GM15510 (cell line): ENCODE results near the gene PCNX2.

Experiments
- POLR2A ChIP-seq: IDR thresholded peaks from 3 replicates; pipeline ENCODE4 v1.6.1; 2011; ENCODE audit warnings: borderline replicate concordance; ENCODE audit not compliant: insufficient read length; ENCODE audit errors: extremely low read depth

PCNX2 gene

DNA sequence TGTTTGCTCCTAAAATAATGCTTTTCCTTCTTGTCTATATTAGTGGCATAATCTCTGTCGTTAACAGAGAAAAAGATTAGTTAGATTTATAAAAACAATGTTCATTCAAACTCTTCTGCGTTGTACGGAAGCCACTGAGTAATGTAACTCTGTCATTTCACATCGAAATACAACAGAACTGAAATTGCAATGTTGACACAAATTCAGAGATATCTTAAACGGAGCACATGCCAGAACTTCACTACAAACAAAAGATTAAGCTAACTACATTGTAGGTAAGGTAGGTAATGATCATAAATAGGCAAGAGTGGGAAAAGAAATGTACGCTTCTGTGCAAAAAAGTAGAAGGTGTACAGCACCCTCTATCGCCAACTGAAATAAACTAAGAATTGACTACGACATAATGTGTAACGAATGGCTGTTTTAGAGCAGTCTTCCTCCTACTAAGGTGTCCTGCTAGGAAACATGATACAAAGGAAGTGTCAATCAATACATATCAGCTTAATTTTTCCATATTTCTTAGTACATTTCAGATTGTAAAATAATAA is 56.6 kb downstream of the PCNX2 start:
- TF ChIP-seq POLR2A = no peak

- TF ChIP-seq POLR2A = no peak
Observed at GRCh38 chr1:233237647-233238046, 57.9 kb downstream of the PCNX2 start.

- TF ChIP-seq POLR2A = no peak
Observed at GRCh38 chr1:233233508-233234040, 62.0 kb downstream of the PCNX2 start.

- no peak for TF ChIP-seq POLR2A
Observed at GRCh38 chr1:233230011-233230410, 65.5 kb downstream of the PCNX2 start.

DNA sequence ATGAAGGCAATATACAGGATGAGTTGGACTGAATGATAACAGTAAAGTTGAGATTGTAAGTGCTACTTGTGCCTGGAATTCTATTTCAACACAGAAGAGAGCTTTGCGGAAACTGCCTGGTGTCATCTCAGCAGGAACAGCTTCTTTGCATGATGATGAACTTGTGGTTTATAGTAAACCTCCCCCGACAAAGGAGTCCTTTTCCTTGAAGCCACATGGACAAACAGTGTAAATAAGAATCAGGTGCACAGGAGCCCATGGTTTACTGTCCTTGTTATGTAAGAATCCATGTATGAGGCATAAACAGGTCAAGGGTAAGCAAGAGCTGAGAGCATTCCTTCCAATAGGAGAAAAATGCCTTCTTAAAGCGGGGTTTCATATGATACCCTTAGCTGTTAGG is 66.2 kb downstream of the PCNX2 start:
- no peak for TF ChIP-seq POLR2A

DNA sequence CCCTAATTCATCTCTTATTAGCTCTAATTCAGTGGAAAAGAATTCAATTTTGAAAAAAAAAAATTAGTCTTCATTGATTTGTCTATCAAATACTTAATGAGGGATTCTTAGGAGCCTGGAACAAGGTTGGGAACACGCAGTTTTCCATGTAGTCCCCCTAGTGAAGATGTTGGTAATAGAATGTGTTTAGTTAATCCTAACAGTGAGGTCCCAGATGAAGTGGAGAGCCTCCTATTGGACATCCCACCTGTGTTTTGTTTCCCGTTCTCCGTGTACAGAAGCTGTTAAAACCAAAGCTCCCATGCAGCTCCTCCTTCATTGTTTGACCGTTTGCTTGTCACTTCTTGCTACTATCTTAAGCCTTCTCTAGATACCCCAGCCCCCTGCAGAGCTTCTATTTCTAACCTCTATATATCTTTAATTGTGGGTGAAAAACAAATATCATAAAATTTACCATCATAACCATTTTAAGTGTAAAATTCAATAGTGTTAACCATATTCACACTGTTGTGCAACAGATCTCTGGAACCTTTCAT is 67.5 kb downstream of the PCNX2 start:
- no peak for TF ChIP-seq POLR2A

DNA sequence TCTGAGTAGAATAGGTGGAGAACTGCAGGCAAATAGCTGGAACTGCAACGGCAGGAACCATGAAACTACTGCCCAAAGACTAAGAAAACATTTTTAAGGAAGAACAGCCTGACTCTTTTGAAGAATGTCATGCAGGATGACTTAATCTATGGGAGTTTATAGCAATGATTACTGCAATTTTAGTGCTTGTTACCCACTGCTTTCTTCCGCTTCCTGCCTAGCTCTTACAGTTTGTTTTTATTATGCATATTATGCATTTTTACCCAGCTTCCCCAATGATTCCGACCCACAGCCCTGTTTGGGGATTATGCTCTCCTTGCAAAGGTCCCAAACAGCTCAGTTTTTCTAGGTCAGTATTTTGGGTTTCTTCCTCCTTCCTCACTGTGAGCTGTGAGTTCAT is 71.2 kb downstream of the PCNX2 start:
- no peak for TF ChIP-seq POLR2A

GRCh38 chr1:233217832-233218231 is 77.7 kb downstream of the PCNX2 start:
- no peak for TF ChIP-seq POLR2A

DNA sequence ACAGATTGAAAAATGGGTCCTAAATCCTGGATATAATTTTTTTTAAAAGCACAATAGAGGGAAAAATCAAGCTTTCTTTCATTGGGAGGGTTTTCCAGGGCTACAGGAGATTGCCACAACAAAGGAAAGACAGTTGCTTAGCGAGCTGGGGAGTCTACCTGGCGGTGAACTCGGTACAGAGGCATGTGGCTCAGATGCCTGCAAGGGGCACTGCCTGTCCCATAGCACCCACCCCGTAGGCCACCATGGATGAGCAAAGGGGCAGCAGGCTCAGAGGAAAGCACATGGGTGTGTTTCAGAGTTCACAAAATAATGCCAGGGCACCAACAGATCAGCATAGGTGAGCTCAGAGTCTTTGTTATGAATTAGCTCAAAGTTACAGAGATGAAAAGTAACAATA is 79.5 kb downstream of the PCNX2 start:
- no peak for TF ChIP-seq POLR2A

DNA sequence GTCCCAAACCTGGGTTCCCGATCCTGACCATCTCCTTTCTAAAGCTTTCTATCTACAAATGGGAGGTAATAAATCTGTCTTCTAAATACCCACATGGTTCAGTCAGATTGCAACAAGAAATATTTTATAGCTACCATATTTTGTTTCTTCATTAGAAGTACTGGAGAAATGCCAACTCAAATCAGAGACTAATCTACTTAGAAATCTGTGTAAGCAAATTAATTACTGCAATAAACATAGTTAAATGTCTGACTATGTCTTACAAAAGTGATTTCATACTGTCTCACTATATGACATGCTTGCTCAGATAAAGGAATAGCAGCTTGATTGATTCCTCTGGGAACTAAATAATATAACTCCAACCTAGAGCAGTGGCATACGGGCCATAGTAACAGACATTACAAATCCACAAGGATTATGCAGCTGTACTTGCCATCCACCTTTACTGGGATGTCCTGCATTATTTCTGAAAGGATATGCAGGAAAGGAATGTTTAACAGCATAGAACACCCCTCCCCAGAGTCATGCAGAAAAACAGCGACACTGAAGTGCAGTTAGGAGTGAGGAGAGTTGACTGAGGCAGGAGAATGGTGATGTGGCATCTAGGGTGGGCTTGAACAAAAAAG is 80.3 kb downstream of the PCNX2 start:
- no peak for TF ChIP-seq POLR2A

DNA sequence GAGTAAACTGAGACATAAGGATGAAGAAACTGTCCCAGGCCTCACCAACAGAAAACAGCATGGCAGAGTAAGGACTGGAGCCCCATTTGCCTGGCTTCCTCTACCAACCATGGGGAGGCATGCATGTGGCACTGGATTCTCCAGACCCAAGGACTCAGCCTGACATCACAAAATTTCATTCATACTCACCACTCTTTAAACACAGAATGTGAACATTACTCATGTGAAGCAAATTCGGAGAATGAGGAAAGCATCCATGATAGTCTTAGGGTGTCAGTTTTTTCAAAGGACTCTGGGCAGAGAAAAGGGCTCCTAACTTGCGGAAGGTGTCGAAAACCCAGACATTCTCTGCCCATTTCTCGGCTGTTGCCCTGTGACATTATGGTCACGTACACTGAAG is 83.9 kb downstream of the PCNX2 start:
- TF ChIP-seq POLR2A = no peak

GRCh38 chr1:233211106-233211505 is 84.4 kb downstream of the PCNX2 start:
- no peak for TF ChIP-seq POLR2A

- TF ChIP-seq POLR2A = no peak
Observed at GRCh38 chr1:233209481-233209880, 86.0 kb downstream of the PCNX2 start.

DNA sequence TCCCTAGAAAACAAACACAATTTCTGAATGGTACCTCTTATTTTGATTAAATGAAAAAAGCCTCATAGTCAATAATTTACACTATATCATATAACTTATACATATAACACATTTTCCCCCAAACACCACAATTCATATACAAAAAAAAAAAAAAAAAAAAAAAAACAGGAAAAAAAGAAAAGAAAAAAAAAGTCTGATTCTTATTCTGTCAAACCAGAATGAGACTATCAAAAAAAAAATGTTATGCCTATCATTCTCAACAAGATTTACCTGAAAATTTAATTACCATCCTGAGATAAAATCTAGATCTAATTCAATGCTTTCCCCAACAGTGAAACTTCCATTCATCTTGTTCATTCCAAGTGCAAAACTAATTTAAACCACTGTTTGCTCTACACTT is 86.8 kb downstream of the PCNX2 start:
- TF ChIP-seq POLR2A = no peak

DNA sequence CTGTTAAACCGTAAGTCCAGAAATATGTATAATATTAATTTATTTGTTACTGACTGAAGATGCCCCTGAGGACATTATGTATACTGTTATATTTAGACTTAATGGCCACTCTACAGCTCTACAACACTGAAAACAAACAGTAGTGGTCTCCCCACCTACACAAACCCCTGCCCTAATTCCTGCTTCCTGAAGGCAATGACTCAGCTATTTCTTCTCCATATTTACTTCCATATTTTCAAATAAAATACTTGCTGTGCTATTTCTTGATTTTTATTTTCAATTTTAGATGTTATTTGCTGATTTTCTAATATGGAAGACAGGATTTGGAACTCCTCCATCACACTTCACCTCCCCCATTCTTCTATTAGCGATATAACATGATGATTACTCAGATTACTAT is 97.6 kb downstream of the PCNX2 start:
- no peak for TF ChIP-seq POLR2A

GRCh38 chr1:233193741-233194140 is 101.8 kb downstream of the PCNX2 start:
- no peak for TF ChIP-seq POLR2A

GRCh38 chr1:233190987-233191386 is 104.5 kb downstream of the PCNX2 start:
- TF ChIP-seq POLR2A = no peak

DNA sequence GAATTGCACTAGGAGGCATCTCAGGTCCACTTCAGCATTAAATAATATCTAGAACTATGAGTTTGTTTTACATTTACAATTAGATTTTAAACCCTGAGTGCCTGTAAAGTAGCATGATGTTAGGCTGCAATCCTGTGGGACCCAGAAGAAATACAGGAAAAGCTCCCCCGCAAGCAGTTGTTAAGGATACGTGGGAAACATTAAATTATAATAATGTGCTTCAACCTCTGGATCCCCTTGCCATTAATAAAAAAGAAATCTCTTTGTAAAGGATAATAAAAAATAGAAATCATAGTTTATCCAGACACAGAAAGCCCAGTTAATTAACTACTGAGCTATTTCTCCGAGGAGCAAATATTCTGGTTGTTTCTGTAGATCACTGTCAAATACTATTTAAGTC is 106.0 kb downstream of the PCNX2 start:
- no peak for TF ChIP-seq POLR2A

- no peak for TF ChIP-seq POLR2A
Observed at GRCh38 chr1:233188061-233188460, 107.5 kb downstream of the PCNX2 start.
